ENCODE data around the gene SH3PXD2A.
"Not testable (repeated sequence)": the region's sequence is repeated elsewhere in the genome, so short reads cannot be mapped to it uniquely, and the experiment has no call there.

The SH3PXD2A gene

DNA sequence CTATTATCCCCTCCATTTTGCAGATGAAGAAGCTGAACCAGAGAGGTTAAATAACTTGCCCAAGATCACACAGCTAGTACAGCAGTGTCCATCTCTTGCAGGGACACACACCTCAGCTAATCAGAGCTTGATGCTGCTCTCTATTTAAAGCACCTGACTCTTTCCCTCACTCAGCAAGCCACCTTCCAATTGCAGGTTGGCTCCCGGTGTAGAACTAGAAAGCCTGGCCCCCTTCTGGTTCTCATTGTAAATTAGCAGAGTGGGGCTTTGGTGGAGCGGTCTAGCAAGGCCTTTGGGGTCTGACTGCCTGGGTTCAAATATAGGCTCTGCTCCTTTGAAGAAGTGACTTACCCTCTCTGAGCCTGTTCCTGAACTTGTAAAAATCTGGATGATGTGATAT lies 185.4 kb downstream of the SH3PXD2A start:
- no peak overlapping the region for H3K27ac ChIP-seq (ENCODE audit: low read depth, low read length)
- peaks cover 29% of the 10 kb centered on the region for H3K4me1 ChIP-seq (ENCODE audit: control insufficient read depth, insufficient read depth, low read length)
- H3K4me3 ChIP-seq (ENCODE audit: low read depth, low read length): no peak overlapping the region
- no peak overlapping the region for H3K9ac ChIP-seq (ENCODE audit: low read length)
- H3K27me3 ChIP-seq (ENCODE audit: control insufficient read depth, insufficient read depth, low read length): no peaks in the 10 kb centered on the region
- H3K36me3 ChIP-seq (ENCODE audit: control insufficient read depth, insufficient read depth, low read length): no peaks in the 10 kb centered on the region
- H3K9me3 ChIP-seq (ENCODE audit: control insufficient read depth, insufficient read depth, low read depth, low read length): no peaks in the 10 kb centered on the region

DNA sequence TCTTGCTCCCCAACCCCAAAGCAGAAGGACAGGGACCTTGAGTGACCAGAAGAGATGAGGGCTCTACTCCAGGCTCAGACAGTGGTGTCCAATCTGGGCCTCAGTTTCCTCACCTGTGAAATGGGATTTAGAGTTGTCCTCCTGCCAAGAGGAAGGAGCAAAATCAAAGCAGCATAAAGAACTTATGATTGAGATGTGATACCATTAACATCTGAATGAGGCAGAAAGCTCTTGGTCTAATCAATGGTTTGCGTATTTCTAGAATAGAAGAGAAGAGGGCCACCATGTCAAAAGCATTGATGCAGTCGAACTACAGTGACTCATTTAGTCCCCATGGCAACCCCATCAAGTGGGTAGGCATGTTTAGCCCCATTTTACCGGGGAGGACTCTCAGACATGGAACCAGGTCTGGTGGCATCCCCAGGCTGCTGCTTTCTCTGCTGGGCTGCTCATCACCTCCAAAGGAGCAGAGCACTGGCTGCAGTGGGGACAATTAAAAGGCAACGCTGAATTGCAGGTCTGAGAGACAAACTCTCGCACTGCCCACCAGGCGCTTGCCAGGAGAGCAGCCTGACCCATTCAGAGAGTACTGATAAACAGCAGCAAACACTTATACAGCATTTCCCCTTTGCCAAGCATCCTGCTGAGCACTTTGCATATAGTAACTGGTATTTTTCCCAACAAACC lies 186.0 kb downstream of the SH3PXD2A start:
- Histone ChIP-seq H3K27me3 (ENCODE audit: control insufficient read depth, insufficient read depth, low read length) (no peaks in the 10 kb centered on the region), H3K4me1 (ENCODE audit: control insufficient read depth, insufficient read depth, low read length) (peaks cover 29% of the 10 kb centered on the region), H3K27ac (ENCODE audit: low read depth, low read length) (no peak overlapping the region), H3K36me3 (ENCODE audit: control insufficient read depth, insufficient read depth, low read length) (no peaks in the 10 kb centered on the region), H3K9ac (ENCODE audit: low read length) (no peak overlapping the region), H3K4me3 (ENCODE audit: low read depth, low read length) (no peak overlapping the region), H3K9me3 (ENCODE audit: control insufficient read depth, insufficient read depth, low read depth, low read length) (no peaks in the 10 kb centered on the region)

GRCh38 chr10:103668351-103669242 lies 186.8 kb downstream of the SH3PXD2A start:
- H3K9me3 ChIP-seq (ENCODE audit: control insufficient read depth, insufficient read depth, low read depth, low read length): no peaks in the 10 kb centered on the region
- H3K4me1 ChIP-seq (ENCODE audit: control insufficient read depth, insufficient read depth, low read length): peaks cover 29% of the 10 kb centered on the region
- no peaks in the 10 kb centered on the region for H3K36me3 ChIP-seq (ENCODE audit: control insufficient read depth, insufficient read depth, low read length)
- no peak overlapping the region for H3K4me3 ChIP-seq (ENCODE audit: low read depth, low read length)
- H3K27ac ChIP-seq (ENCODE audit: low read depth, low read length): no peak overlapping the region
- H3K27me3 ChIP-seq (ENCODE audit: control insufficient read depth, insufficient read depth, low read length): no peaks in the 10 kb centered on the region
- no peak overlapping the region for H3K9ac ChIP-seq (ENCODE audit: low read length)

DNA sequence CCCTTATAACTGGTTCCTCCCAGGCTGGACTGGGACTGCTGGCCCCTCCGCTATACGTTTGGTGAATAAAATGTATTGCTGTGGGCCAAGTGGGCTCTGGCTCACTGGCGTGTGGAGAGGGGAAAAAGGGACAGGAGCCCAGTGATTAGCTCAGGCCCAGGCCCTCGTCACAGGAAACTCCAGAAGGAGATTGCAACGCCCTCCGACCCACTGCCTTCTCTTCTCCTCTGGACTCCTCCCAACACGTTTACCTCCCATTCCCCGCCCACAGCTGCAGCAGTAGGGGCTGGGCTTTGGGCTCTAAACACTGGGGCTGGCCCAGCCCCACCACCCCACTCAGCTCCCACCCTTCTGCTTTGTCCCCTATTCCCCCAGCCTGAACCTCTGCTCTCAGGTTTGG lies 188.0 kb downstream of the SH3PXD2A start:
- no peak overlapping the region for H3K9ac ChIP-seq (ENCODE audit: low read length)
- H3K4me1 ChIP-seq (ENCODE audit: control insufficient read depth, insufficient read depth, low read length): peaks cover 29% of the 10 kb centered on the region
- H3K4me3 ChIP-seq (ENCODE audit: low read depth, low read length): no peak overlapping the region
- no peak overlapping the region for H3K27ac ChIP-seq (ENCODE audit: low read depth, low read length)
- H3K36me3 ChIP-seq (ENCODE audit: control insufficient read depth, insufficient read depth, low read length): no peaks in the 10 kb centered on the region
- no peaks in the 10 kb centered on the region for H3K27me3 ChIP-seq (ENCODE audit: control insufficient read depth, insufficient read depth, low read length)
- H3K9me3 ChIP-seq (ENCODE audit: control insufficient read depth, insufficient read depth, low read depth, low read length): no peaks in the 10 kb centered on the region

DNA sequence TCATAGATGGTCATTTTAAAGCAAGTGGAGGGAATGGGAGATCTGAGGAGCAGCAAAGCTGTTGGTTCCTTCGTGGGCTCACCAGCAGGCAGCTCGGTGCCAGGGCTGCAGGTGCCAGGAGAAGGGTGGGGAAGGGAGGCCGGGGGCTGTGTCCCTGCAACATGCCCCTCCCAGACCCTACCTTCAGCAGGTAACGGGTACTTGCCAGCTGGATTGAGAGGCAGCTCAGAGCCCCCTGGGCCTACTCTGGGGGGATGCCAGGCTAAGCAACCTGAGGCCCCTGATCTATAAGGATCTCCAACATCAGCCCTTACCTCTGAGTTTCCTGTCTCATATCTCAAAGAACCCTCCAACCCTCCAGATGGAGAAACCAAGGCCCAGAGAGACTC lies 188.6 kb downstream of the SH3PXD2A start:
- H3K9me3 ChIP-seq (ENCODE audit: control insufficient read depth, insufficient read depth, low read depth, low read length): no peaks in the 10 kb centered on the region
- H3K36me3 ChIP-seq (ENCODE audit: control insufficient read depth, insufficient read depth, low read length): no peaks in the 10 kb centered on the region
- no peaks in the 10 kb centered on the region for H3K27me3 ChIP-seq (ENCODE audit: control insufficient read depth, insufficient read depth, low read length)
- no peak overlapping the region for H3K4me3 ChIP-seq (ENCODE audit: low read depth, low read length)
- H3K9ac ChIP-seq (ENCODE audit: low read length): no peak overlapping the region
- peaks cover 32% of the 10 kb centered on the region for H3K4me1 ChIP-seq (ENCODE audit: control insufficient read depth, insufficient read depth, low read length)
- no peak overlapping the region for H3K27ac ChIP-seq (ENCODE audit: low read depth, low read length)

- H3K9me3 ChIP-seq (ENCODE audit: control insufficient read depth, insufficient read depth, low read depth, low read length): no peaks in the 10 kb centered on the region
- H3K4me1 ChIP-seq (ENCODE audit: control insufficient read depth, insufficient read depth, low read length): peaks cover 32% of the 10 kb centered on the region
- H3K36me3 ChIP-seq (ENCODE audit: control insufficient read depth, insufficient read depth, low read length): no peaks in the 10 kb centered on the region
- no peak overlapping the region for H3K9ac ChIP-seq (ENCODE audit: low read length)
- no peak overlapping the region for H3K4me3 ChIP-seq (ENCODE audit: low read depth, low read length)
- no peak overlapping the region for H3K27ac ChIP-seq (ENCODE audit: low read depth, low read length)
- no peaks in the 10 kb centered on the region for H3K27me3 ChIP-seq (ENCODE audit: control insufficient read depth, insufficient read depth, low read length)
Observed at GRCh38 chr10:103666087-103666761, 189.2 kb downstream of the SH3PXD2A start.

DNA sequence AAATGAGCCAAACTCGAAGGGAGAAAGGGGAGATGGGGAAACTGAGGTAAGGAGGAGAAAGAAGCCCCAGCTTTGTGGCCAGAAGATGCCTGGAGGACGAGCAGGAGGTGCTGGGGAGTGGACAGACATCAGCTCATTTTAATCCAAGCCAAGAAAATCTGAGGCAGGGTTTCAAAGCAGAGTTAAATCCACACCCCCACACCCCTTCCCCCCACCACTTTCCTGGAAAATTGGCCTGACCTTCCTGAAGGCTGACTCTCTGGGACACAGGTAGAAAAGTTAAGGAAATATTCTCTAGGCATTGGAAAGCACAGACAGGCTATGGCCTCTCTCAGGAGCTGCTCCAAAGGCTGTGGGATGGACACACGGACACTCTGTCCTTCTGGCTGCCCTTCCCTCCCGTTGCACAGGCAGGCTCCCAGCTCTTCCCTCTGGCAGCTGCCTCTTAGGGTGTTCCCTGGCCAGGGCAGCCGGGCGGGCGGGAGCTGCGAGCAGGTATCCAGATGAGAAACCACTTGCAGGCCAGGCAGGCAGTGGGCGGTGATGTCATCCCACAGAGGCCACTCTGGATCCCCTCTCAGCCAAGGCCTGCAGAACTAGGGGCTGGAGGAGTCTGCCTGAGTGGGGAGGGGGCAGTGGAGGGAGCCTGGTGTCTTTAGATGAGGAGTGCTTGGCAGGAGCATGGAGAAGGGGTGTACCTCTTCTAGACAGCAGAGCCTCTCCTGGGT lies 190.1 kb downstream of the SH3PXD2A start:
- Histone ChIP-seq H3K36me3 (ENCODE audit: control insufficient read depth, insufficient read depth, low read length) (no peaks in the 10 kb centered on the region), H3K27ac (ENCODE audit: low read depth, low read length) (no peak overlapping the region), H3K9ac (ENCODE audit: low read length) (no peak overlapping the region), H3K4me3 (ENCODE audit: low read depth, low read length) (no peak overlapping the region), H3K4me1 (ENCODE audit: control insufficient read depth, insufficient read depth, low read length) (peaks cover 39% of the 10 kb centered on the region), H3K27me3 (ENCODE audit: control insufficient read depth, insufficient read depth, low read length) (no peaks in the 10 kb centered on the region), H3K9me3 (ENCODE audit: control insufficient read depth, insufficient read depth, low read depth, low read length) (no peaks in the 10 kb centered on the region)

DNA sequence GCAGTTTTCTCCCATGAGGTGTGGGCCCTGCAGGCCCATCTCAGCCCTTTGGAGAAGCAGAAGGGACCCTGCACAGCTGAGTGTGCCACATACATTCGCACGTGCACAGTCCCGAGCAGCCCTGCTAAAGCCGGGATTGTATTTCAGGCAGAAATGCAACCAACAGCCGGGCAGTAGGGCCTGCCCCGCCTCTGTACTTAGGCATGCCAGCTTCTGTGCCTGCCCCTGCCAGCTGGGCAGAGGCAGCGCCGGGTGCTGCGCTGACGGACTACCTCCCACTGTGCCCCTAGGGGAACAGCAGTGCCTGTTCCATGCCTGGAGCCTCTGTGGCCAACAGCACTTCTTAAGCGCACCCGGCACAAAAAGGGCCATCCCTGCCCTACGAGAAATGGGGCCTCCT lies 191.6 kb downstream of the SH3PXD2A start:
- Histone ChIP-seq H3K27me3 (ENCODE audit: control insufficient read depth, insufficient read depth, low read length) (no peaks in the 10 kb centered on the region), H3K36me3 (ENCODE audit: control insufficient read depth, insufficient read depth, low read length) (0 out of 2 replicates have a peak, but pooled peaks cover 7% of the 10 kb centered on the region), H3K4me3 (ENCODE audit: low read depth, low read length) (no peak overlapping the region), H3K4me1 (ENCODE audit: control insufficient read depth, insufficient read depth, low read length) (peaks cover 37% of the 10 kb centered on the region), H3K27ac (ENCODE audit: low read depth, low read length) (no peak overlapping the region), H3K9ac (ENCODE audit: low read length) (no peak overlapping the region), H3K9me3 (ENCODE audit: control insufficient read depth, insufficient read depth, low read depth, low read length) (no peaks in the 10 kb centered on the region)

- Histone ChIP-seq H3K4me3 (ENCODE audit: low read depth, low read length) (no peak overlapping the region), H3K27me3 (ENCODE audit: control insufficient read depth, insufficient read depth, low read length) (no peaks in the 10 kb centered on the region), H3K9ac (ENCODE audit: low read length) (no peak overlapping the region), H3K27ac (ENCODE audit: low read depth, low read length) (no peak overlapping the region), H3K4me1 (ENCODE audit: control insufficient read depth, insufficient read depth, low read length) (peaks cover 31% of the 10 kb centered on the region), H3K9me3 (ENCODE audit: control insufficient read depth, insufficient read depth, low read depth, low read length) (no peaks in the 10 kb centered on the region), H3K36me3 (ENCODE audit: control insufficient read depth, insufficient read depth, low read length) (peaks cover 10% of the 10 kb centered on the region; the same call in 1 of the 2 replicates)
Observed at GRCh38 chr10:103663236-103663635, 192.1 kb downstream of the SH3PXD2A start.

- not testable (repeated sequence) for H3K9me3 ChIP-seq (ENCODE audit: control insufficient read depth, insufficient read depth, low read depth, low read length)
Observed at GRCh38 chr10:103662704-103663103, 192.7 kb downstream of the SH3PXD2A start.

More at GRCh38 chr10:103662704-103663103, 192.7 kb downstream of the SH3PXD2A start:
- not testable (repeated sequence) for H3K9ac ChIP-seq (ENCODE audit: low read length); H3K27ac ChIP-seq (ENCODE audit: low read depth, low read length); H3K27me3 ChIP-seq (ENCODE audit: control insufficient read depth, insufficient read depth, low read length); H3K4me3 ChIP-seq (ENCODE audit: low read depth, low read length)
- Histone ChIP-seq H3K4me1 (ENCODE audit: control insufficient read depth, insufficient read depth, low read length) (peaks cover 28% of the 10 kb centered on the region), H3K36me3 (ENCODE audit: control insufficient read depth, insufficient read depth, low read length) (peaks cover 15% of the 10 kb centered on the region)
